Muscle of leg (tissue), 11 donors: Measurements from ENCODE around the gene RPRD1A. TPM values are rescaled to one million over a fixed set of nuclear protein-coding genes. Genes with fewer than 3 reads are reported as not detected.
"Not testable (repeated sequence)": the region's sequence is repeated elsewhere in the genome, so short reads cannot be mapped to it uniquely, and the experiment has no call there.

ENCODE experiments used
- DNase-seq: peaks from one replicate; pipeline ENCODE4 v3.0.0; 2013
- H3K27ac ChIP-seq: one replicate; pipeline ENCODE4 v1.5.1; 2013; ENCODE audit warnings: mild to moderate bottlenecking, low read length, control low read depth
- H3K27me3 ChIP-seq: one replicate; pipeline ENCODE4 v1.6.1; 2013; ENCODE audit warnings: low read length; ENCODE audit not compliant: control insufficient read depth, insufficient read depth
- H3K36me3 ChIP-seq: one replicate; pipeline ENCODE4 v1.6.1; 2013; ENCODE audit warnings: low read length; ENCODE audit not compliant: control insufficient read depth, insufficient read depth
- H3K4me1 ChIP-seq: one replicate; pipeline ENCODE4 v1.6.1; 2013; ENCODE audit warnings: low read length; ENCODE audit not compliant: control insufficient read depth, insufficient read depth
- H3K4me3 ChIP-seq: one replicate; pipeline ENCODE4 v1.5.1; 2013; ENCODE audit warnings: low read length, control low read depth
- H3K9me3 ChIP-seq: replicated peaks from 2 replicates; pipeline ENCODE4 v1.6.1; 2013; ENCODE audit warnings: low read depth, low read length; ENCODE audit not compliant: control insufficient read depth
- WGBS: methylation state at CpG from one replicate; pipeline ENCODE4 v1.1.5; 2013; ENCODE audit warnings: missing lambda C conversion rate; ENCODE audit not compliant: insufficient coverage; 5-methylcytosine and 5-hydroxymethylcytosine counted together
- polyA plus RNA-seq, 8 donors: library from polyadenylated mRNA; unstranded; fragments of 120-200 nt; gene quantifications; one replicate each; pipeline versions ENCODE4 v1.2.1 to v1.2.3, GENCODE V29; 2013; ENCODE audit warnings: inconsistent platforms in 1 of 8, low replicate concordance in 1 of 8; ENCODE audit not compliant: insufficient read length in 8 of 8, insufficient read depth in 1 of 8
- total RNA-seq: library from RNA; stranded (reverse); fragments of 120-200 nt; gene quantifications from one replicate; pipeline ENCODE4 v1.2.4, GENCODE V29; 2013

RPRD1A gene
- total and polyA plus RNA-seq, 9 donors = 31.2 to 43.6 (median 37.8) TPM

DNA sequence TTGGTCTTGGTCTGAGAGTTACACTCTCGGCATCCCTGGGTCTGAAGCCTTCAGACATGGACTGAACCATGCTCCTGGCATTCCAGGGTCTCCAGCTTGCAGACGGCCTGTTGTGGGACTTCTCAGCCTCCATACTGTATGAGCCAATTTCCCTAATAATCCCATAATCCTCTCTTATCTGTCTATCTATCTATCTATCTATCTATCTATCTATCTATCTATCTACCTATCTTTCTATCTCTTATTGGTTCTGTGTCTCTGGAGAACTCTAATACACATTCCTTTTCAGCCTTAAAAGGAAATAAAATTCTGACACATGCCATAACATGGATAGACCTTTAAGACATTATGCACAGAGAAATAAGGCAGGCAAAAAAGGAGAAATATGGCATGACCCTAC is 37.4 kb upstream of the RPRD1A start:
- WGBS = 75% methylated on average over 2 of the region's 2 CpGs
- H3K36me3 ChIP-seq = peaks cover 2% of the 10 kb centered on the region
- no peak for DNase-seq
- H3K27ac ChIP-seq = no peak overlapping the region
- H3K4me3 ChIP-seq = no peak overlapping the region
- peaks cover 2% of the 10 kb centered on the region for H3K27me3 ChIP-seq
- peaks cover 5% of the 10 kb centered on the region for H3K9me3 ChIP-seq
- H3K4me1 ChIP-seq = no peaks in the 10 kb centered on the region

GRCh38 chr18:36101943-36102342 is 34.6 kb upstream of the RPRD1A start:
- Histone ChIP-seq H3K9me3 (peaks cover 5% of the 10 kb centered on the region), H3K4me1 (no peaks in the 10 kb centered on the region), H3K36me3 (no peaks in the 10 kb centered on the region), H3K4me3 (no peak overlapping the region), H3K27me3 (peaks cover 2% of the 10 kb centered on the region), H3K27ac (no peak overlapping the region)
- DNase-seq = no peak
- 94% methylated on average over 5 of the region's 7 CpGs for WGBS

DNA sequence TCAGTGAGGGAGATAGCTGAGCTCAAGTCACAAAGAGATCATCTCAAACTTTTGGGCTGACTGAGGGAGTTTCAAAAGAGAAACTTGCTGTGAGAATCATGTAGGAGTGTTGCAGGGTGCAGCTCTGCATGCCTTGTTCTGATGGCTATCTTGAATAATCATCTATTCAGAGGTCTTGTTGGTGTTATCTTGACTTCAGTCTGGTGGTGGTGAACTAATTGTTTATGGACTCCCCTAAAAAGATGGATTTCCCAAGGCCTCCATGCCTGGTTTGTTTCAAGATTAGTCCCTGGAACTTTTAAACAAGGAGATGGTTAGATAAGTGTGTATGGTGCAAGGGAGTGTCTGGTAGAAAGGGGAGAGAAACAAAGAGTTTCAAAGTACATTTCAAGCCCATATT is 32.0 kb upstream of the RPRD1A start:
- H3K4me1 ChIP-seq = no peaks in the 10 kb centered on the region
- peaks cover 5% of the 10 kb centered on the region for H3K9me3 ChIP-seq
- no peaks in the 10 kb centered on the region for H3K36me3 ChIP-seq
- no peak overlapping the region for H3K4me3 ChIP-seq
- no peak overlapping the region for H3K27ac ChIP-seq
- H3K27me3 ChIP-seq = peaks cover 2% of the 10 kb centered on the region
- no peak for DNase-seq

- DNase-seq = no peak
- Histone ChIP-seq H3K4me3 (no peak overlapping the region), H3K9me3 (peaks cover 5% of the 10 kb centered on the region), H3K27ac (no peak overlapping the region), H3K36me3 (no peaks in the 10 kb centered on the region), H3K4me1 (no peaks in the 10 kb centered on the region), H3K27me3 (peaks cover 2% of the 10 kb centered on the region)
These were observed 29.6 kb upstream of the RPRD1A start for GRCh38 chr18:36096955-36097354.

- Histone ChIP-seq H3K4me1 (no peaks in the 10 kb centered on the region), H3K9me3 (no peaks in the 10 kb centered on the region), H3K27ac (no peak overlapping the region), H3K36me3 (no peaks in the 10 kb centered on the region), H3K27me3 (no peaks in the 10 kb centered on the region), H3K4me3 (no peak overlapping the region)
- DNase-seq = peak; percentile 43
- no CpG with 5 or more reads among the region's 1 CpG for WGBS
These were observed 28.7 kb upstream of the RPRD1A start for GRCh38 chr18:36095936-36096519.

DNA sequence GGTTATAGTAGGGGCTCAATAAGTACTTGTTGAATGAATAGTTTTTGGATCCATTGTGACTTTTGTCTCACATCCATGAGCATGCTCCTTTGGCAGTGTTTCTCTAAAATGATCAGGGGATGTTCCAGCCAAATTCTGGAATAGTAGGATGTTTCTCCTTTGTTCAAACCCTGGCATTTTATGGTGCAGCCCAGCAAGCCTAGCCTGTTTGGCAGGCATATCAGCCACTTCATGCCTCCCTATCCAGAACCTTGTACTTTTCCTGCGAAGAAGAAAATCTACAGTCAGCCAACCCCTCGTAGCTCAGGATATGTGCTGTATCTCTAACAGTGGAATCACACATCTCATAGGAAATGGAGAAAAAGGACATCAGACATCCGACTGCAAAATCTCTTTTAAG is 27.1 kb upstream of the RPRD1A start:
- Histone ChIP-seq H3K27ac (no peak overlapping the region), H3K4me3 (no peak overlapping the region), H3K27me3 (no peaks in the 10 kb centered on the region), H3K9me3 (no peaks in the 10 kb centered on the region), H3K4me1 (no peaks in the 10 kb centered on the region), H3K36me3 (no peaks in the 10 kb centered on the region)
- no CpG with 5 or more reads among the region's 3 CpGs for WGBS
- no peak for DNase-seq

- not testable (repeated sequence) for H3K27ac ChIP-seq, H3K4me1 ChIP-seq, DNase-seq, H3K9me3 ChIP-seq, H3K4me3 ChIP-seq, H3K36me3 ChIP-seq, H3K27me3 ChIP-seq
- WGBS = 79% methylated on average over 4 of the region's 5 CpGs
These were observed 24.8 kb upstream of the RPRD1A start for GRCh38 chr18:36092116-36092515.

DNA sequence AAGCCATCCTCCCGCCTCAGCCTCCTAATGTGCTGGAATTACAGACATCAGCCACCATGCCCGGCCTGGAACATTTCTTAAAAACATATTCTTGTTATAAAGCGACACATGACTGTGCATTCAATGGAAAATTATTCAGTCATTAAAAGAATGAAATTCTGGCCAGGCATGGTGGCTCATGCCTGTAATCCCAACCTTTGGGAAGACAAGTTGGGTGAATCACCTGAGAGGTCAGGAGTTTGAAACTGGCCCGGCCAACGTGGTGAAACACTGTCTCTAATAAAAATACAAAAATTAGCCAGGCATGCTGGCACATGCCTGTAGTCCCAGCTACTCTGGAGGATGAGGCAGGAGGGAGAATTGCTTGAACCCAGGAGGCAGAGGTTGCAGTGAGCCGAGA is 21.6 kb upstream of the RPRD1A start:
- H3K27ac ChIP-seq = no peak overlapping the region
- no peaks in the 10 kb centered on the region for H3K4me1 ChIP-seq
- 73% methylated on average over 3 of the region's 6 CpGs for WGBS
- H3K4me3 ChIP-seq = no peak overlapping the region
- H3K27me3 ChIP-seq = no peaks in the 10 kb centered on the region
- H3K9me3 ChIP-seq = no peaks in the 10 kb centered on the region
- H3K36me3 ChIP-seq = no peaks in the 10 kb centered on the region
- DNase-seq = no peak

- Histone ChIP-seq H3K27me3 (no peaks in the 10 kb centered on the region), H3K27ac (no peak overlapping the region), H3K9me3 (no peaks in the 10 kb centered on the region), H3K4me3 (no peak overlapping the region), H3K4me1 (no peaks in the 10 kb centered on the region), H3K36me3 (no peaks in the 10 kb centered on the region)
- no peak for DNase-seq
- WGBS = no CpG with 5 or more reads among the region's 2 CpGs
These were observed 20.9 kb upstream of the RPRD1A start for GRCh38 chr18:36088256-36088655.

GRCh38 chr18:36086186-36086585 is 18.8 kb upstream of the RPRD1A start:
- no peak for DNase-seq
- Histone ChIP-seq H3K4me3 (no peak overlapping the region), H3K27ac (no peak overlapping the region), H3K4me1 (no peaks in the 10 kb centered on the region), H3K27me3 (no peaks in the 10 kb centered on the region), H3K36me3 (no peaks in the 10 kb centered on the region), H3K9me3 (peaks cover 2% of the 10 kb centered on the region)
- 77% methylated on average over 7 of the region's 8 CpGs for WGBS

DNA sequence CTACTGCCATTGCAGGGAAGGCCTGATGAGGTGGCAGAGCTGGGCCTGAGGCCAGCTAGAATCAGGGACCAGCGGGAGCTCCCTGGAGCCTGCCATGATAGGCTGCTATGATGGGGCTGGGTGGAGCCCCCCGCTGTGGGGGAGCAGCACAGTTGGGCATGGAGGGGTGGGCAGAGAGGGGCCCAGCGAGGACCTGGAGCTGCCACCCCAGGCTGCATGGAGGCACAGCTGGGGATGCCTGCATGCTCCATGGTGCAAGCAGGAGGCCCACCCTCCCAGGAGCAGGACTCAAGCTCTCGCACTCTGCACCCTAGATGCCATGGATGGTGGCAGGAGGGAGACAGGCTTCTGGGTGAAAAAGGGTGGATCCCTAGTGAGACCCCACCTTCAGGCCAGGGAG is 17.8 kb upstream of the RPRD1A start:
- Histone ChIP-seq H3K27ac (no peak overlapping the region), H3K9me3 (peaks cover 3% of the 10 kb centered on the region), H3K4me3 (no peak overlapping the region), H3K4me1 (no peaks in the 10 kb centered on the region), H3K27me3 (no peaks in the 10 kb centered on the region), H3K36me3 (no peaks in the 10 kb centered on the region)
- 93% methylated on average over 4 of the region's 4 CpGs for WGBS
- no peak for DNase-seq
